SKM-1 (cell line): Measurements from ENCODE around the gene SORCS3.

Experiments used
- DNase-seq: peaks from one replicate; lab custom pipeline; 2025; ENCODE audit not compliant: unreplicated experiment; lab: John Stamatoyannopoulos, UW

The SORCS3 gene

DNA sequence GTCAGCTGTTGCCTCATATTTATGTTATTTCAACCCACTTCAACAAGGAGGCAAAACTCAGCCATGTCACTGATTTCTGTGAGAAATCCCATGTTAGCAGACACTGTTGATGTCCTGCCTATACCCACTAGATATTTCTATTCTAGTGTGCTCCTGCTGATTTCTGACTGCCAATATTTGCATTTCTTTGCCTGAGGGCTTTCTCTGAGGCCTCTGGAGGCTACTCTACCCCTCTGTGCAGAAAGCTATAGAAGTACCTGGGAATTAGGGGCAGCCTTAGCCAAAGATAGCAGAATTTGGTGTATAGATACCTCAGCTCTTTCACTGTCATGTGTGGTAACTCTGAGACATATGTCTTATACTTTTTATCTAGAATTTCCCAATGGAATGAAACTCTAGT, 348.8 kb downstream of the SORCS3 start:
- DNase-seq, result no peak

DNA sequence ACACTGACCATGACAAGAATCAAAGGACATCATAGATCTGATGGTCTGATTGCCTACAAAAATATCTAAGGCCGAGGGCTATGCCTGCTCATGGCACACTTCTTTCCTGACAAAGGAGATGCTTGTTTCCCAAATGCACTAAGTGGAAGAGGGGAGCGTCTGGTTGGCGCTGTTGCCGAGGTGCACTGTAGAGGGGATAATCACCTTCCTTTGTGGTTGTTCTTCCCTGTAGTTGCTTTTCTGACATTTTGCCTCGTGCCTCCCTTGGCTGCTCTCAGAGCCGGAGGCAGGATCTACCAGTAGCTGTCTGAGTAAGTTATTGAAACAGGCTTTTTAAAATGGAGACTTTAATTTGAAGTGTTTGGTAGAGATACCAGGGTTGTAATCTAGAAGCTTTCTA, 352.0 kb downstream of the SORCS3 start:
- DNase-seq, result no peak

DNA sequence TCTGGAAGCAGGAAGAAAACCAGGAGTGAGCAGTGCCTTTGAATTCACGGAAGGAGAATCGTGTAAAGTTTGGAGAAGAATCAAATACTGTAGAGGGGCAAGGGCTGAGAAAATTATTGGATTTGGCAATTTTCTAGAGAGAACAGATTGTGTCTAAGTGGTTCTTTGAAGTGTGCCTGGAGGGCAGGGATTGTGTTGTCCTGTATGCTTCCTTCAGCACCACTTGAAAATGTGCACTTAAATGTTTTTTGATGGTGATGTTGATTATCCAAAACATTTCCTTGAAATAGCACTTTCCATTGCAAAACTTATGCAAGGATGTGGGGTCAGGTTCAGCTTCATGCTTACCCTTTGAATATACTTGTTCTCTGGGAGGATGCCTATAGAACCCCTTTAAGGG, 360.2 kb downstream of the SORCS3 start:
- no peak for DNase-seq

DNA sequence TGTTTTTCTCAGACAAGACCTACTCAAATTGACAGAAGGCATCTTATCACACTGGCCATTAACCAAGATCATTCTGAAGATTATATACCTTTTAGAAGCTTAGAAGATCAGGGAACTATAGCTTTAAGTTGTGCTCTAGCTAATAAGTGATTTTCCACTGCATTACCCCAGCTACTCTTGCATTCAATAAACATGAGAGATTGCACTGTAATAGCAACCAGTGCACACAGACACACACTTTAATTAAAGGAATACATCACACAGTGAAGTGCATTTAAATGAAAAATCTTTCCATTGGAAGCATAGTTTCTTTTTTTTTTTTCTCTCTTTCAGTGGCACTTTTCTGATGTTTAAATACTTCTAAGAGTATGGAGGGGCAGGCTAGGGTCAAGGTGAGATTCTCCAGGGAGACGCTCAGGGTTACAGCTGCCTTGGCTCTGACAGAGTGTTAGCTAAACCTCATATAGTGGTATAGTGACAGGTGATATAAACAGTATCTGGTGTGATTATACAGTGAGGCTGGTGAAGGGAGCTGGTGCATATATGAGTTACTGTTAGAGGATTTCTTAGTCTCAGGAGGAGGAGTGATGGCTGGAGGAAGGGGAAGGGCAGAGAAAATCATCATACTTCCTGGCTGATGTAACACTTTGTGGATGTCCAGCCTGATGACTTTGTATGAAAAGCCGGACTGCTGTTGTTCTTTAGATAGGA, 369.5 kb downstream of the SORCS3 start:
- no peak for DNase-seq

DNA sequence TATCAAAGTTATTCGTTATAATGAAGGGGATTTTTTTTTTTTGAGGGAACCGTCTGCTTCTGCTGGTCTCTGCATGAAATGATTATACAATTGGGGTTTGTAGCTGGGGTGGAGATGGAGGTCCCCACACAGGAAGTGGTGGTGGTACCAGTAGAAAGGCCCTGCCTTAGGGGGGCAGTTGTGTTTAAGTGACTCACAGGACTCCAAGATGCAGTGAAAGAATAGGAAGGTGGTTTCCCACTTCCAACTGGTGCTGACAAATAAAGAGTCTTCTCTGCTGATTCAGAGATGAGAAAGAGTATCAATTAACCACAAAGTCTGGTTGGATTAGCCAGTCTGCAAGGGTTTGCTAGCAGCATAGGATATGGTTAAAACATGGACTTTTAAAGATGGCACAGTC, 376.0 kb downstream of the SORCS3 start:
- DNase-seq, result no peak

DNA sequence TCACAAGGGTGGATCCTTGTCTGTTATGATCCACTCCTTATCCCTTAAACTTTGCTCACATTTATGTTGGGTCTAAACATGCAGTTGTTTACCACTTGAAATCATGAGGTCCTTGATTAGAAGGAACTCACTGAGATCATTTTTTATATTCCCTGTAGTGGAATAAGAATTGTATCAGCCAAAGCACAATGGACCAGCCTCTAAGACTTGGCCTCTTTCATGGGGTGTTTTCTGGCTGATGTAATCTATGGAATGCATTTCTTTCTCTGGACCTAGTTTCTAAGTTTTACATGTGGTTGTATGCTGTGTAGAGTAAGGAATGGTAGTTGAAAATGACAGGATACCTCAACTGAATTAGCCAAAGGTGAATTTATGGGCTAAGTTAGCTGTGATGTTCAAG, 376.6 kb downstream of the SORCS3 start:
- DNase-seq, result no peak

DNA sequence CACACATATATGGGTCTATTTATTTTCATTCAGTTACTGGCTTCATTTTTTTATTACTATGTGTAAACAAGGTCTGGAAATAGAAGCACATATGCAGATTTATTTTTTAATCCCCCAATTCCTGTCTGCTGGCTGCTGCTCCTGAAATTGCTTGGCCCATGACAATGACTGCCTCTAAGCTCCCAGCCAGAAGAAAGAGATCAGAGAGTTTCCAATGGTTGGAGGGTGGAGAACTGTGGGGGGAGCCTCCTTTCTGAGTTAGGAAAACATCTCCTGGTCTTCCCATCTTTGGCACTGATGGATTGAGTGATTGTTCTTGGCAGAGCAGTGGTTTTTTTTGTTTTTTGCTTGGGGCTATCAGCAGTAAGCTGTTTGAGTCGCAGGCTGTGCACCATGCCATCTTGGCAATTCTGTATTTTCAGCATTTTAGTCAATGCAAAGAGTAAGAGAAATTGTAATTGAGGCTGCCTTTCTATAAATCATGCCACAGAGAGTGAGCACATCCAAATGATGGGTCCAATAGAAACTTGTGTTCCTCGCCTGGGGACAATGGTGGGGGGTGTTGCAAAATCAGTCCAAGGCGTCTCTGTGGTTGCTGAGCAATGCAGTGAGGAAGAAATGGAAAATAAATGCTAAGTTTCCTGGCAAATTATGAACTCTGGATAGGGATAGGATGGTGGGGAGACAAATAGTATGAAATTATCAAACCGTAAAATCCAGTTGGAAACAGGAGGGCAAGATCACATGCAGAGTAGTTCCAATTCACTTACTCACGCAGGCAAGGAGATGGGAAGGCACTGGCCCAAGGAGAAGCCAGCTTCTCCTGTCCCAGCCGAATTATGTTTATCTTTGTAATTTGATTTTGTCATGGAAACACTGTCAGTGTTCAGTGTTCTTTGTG, 382.4 kb downstream of the SORCS3 start:
- no peak for DNase-seq

DNA sequence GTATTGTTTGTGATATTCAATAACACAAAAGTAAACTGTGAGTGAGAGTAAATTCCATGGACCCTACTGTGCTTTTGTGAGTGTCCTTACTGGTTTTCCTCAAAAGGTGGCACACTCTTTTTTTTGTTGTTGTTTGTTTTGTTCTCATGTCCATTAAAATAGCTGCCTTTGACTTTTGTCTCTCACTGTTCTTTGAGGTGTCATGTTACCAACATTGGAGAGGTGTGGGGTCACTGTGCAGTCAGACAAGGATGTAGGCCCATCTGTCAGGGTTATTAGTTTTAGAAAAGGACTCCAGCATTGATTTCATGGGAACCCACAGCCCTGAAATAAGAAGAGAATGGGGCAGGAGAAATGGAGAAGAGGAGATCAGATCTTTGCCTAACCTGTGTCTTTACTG, 383.1 kb downstream of the SORCS3 start:
- DNase-seq, result no peak

DNA sequence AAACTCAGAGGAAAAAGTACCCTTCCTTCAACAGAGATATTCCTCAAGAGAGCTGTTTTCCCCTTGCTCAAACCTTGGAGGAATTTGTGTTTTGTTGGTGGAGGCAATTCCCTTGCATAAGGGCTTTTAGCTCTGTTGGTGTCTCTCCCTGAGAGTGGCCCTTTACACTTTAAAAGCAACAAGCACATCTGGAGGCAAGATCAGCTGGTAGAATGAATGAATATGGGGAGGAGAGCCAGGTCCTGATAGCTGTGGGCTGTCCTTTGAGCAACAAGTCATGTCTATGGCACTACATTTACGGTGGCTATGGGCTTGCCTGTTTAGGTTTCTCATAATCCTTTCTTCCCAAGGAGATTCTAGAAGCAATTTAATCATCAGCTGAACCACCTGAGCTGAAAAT, 384.0 kb downstream of the SORCS3 start:
- DNase-seq, result no peak

DNA sequence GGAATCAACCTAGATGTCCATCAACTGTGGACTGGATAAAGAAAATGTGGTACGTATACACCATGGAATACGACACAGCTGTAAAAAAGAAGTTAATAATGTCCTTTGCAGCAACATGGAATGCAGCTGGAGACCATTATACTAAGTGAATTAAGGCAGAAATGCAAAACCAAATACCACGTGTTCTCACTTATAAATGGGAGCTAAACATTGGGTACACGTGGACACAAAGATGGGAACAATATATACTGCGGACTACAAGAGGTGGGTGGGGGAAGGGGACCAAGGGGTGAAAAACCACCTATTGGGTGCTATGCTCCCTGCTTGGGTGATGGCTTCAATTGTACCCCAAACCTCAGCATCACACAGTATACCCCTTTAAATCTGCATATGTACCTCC, 385.5 kb downstream of the SORCS3 start:
- no peak for DNase-seq

DNA sequence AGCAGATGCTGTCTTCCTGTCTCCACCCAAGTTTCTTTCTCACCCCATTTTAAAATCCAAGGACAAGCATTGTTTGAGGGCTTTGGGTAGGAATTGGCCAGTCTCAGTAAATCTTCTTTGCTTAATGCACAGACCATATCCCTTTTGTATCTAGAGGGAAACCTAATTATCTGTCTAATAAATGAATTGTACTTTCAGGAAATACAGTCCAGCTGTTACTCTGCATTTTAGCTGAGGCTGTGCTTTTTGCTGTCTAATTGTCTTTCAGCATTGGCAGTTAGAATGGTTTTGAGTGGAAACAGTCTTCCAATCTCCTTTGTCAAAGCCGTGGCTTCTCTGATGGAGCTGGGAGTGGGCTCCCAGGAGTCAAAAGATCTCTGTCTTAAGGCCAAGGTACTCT, 388.2 kb downstream of the SORCS3 start:
- no peak for DNase-seq

DNA sequence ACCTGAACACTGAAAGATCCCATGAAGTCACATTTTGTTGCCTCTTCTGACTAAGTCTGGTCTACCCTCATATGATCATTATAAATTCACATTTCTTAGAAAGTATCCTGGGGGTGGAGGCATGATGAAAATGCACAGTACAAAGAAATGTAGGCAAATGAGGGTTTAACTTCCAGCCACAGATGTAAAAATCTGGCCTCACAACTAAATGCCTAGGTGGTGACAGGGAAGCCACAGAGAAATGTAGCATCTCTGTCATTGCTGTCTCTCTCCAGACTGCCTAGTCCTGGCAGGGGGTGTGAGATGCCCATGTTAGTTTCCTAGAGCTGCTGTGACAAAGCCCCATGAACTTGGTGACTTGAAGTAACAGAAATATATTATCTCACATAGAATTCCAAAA, 395.9 kb downstream of the SORCS3 start:
- no peak for DNase-seq

DNA sequence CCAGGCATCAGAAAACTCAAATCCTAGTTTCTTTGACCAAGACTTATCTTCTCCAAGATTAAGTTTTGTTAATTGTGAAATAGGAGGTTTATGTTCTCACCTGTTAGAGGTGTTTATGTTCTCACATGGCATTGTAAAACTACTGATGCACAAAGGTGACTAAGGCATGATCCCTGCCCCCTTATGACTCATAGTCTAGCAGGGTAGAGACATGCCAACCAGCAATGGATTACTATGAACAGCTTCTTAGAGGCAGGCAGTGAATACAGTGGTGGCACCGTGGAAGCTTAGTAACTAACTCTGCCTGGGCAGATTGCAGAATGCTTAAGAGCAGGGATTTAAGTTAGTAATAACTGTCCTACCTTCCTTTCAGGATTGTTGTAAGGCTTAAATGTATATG, 400.9 kb downstream of the SORCS3 start:
- DNase-seq, result no peak

DNA sequence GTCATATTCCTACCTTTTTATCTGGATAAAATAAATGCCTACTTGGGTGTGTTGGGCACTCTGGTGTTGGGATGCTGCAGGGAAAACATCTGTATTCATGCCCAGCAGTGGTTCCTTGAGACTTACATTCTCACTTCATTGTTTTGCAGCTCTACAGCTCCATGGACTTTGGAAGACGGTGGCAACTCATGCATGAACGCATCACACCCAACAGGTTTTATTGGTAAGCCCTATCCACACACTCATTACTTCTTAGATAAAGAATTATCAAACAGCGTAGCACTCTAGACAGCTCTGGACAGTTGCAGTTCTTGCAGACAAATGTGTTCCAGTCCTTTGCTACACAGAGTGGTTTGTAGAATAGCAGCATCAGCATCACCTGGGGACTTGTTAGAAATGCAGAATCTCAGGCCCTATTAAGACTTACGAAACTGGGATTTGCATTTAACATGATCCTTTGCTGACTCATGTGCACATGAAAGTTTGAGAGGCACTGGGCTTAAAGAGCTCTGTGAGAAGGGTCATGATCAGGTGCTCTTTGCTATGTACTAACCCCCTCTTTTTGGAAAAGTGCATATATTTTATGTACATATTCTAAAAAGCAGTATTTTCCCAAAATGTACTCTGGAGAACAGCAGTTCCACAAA, 401.9 kb downstream of the SORCS3 start:
- DNase-seq, result no peak

DNA sequence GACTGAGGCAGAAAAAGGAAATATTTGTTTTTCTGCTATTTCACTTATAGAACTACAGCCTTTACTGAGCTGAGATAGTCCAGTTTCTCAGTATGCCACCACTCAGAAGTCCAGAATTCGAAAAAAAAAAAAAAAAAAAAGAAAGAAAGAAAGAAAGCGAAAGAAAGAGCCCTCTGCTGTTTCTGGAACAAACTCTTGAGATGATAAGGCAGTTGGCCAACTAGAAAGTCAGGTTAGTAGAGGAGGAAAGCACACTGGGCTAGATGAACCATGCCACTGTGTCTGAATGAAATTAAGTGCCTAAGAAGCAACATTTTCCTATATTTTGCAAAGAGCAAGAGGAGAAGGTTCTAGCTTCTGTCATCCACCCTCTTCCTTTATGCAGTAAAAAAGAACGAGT, 403.8 kb downstream of the SORCS3 start:
- DNase-seq, result no peak

DNA sequence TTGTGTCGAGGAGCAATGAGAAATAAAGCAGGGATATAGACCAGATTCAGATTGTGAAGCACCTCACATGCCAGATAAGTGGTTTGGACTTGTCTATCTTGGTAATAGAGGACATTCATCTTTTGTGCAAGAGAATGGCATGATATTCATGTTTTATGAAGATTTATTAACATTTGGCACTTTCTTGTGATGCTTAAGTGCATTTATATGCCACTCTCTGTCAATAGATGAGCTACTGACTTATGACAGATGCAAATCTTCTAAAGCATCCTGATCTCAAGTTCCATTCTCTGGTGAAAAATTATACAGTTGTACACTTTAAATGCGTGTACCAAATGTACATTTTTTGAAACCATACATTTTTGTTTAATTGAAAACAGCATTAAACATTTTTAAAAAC, 415.3 kb downstream of the SORCS3 start:
- no peak for DNase-seq

DNA sequence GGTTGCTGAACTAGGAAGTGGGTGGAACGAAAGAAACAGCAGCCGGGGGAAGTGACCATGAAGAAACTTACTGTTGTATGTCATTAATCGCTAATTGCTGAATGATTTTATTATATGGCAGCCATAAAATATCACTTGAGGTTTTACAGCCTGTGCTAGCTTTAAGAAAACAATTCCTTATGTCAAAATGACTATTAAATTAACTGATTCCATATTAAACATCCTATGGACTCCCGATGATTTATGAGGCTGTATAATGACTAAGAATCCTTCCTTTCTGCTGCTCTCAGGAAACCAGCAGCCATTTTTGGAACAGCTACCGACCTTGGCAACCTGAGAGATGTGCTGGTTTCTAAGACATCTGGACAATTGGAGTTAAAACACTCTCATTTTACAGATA, 421.9 kb downstream of the SORCS3 start:
- DNase-seq, result no peak

DNA sequence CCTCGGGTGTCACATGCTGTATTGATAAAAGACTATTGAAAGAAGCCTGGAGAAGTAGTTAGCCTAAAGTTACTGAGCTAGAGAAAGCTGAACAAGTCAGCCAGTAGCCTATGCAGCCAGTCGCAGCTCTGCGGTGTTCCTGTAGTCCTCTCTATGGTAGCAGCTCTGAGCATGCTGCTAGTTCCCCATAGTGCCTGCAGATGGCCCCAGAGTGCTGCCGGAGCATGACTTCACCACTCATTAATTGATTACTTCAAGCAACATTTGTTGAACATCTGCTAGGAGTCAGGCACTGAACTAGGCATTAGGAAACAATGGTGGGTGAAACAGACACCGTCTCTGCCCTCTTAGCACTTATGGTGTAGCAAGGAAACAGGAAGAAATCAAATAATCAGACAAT, 422.7 kb downstream of the SORCS3 start:
- DNase-seq, result no peak

DNA sequence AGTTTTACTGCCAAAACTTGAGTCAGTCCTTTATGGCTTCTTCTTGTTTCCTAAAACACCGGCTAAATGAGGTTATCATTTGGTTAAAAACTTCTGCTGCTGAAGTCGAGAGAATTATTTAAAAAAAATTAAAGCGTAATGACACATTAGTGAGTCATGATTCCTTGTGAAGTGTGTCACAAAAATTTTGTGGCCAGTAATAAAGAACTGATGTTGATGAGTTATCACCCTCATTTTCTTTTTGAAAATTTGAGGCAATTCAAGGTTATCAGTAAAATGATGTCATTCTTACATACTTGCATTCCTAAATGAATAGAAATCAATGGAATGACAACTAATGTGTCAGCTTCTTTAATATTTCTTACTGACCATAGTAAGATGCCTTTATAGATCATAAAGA, 427.4 kb downstream of the SORCS3 start:
- no peak for DNase-seq

DNA sequence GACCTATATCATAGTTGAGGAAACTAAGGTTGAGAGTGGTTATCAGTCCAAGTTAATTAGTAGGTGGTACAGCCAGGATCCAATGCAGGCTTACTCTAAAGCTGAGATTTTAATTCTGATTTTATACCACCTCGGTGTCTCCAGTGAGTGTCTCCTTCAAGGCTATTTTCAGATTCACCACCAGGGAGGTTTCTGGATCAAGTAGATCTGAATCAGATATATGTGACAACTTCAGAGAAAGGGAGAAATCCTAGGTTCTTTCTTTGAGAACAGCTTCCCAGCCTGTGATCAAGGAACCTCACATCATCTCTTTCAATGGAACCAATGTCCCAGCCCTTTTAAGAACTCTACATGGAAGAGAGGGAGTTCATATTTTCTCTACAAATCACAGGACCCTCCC, 429.2 kb downstream of the SORCS3 start:
- DNase-seq, result no peak

DNA sequence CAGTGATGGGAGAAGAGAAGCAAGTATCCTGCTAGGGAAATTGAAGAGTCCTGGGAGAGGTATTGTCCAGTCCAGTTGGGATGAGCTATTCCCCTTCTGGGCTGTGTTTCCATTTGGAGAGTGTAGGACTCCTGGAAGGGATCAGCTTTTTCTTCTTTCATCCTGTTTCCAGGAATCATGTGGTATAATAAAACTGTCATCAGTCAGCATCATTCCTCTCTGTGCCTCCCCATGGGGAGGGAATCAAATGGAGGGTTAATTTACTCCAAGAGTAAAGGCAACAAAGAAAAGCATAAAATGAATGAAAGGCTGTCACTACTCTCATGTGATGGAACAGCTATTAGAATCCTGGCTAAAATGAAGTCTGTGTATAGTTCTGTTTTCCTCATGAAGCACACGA, 429.9 kb downstream of the SORCS3 start:
- DNase-seq, result no peak

DNA sequence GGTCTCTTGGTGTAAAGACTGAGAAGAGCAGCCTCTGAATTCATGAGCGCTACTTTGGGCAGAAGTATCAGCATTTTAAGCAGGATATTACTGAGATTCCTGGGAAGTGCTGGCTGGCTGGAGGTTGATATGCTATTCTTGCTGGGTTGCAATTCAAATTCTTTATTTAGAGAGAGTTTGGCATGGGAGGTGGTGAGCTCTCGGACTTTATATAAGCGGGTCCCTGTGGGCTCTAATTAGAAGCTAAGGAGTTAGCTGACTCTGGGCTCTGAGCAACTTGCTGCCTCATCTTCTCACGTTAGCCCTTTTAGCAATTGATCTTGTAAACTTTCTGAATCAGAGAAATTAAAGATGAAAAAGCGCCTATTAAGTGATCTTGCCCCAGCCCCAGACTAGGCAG, 430.9 kb downstream of the SORCS3 start:
- DNase-seq, result no peak
